ENCODE results near the gene LDLRAD4.

DNA sequence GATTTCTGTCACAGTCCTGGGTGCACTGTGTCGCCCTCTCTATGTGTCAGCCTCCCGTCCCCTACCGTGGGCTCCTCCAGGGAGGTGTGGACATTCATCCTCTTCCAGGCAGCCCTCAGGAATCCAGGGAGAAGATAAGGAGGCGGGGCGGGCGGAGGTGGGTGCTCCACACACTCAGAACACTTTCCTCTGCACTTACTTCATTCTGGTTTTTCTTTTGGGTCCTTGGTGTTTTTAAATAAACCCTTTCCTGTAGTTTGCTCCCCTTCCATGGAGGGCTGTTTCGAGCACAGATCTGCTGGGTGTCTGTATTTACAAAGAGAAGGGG is 323.9 kb downstream of the LDLRAD4 start:
- TF ChIP-seq, protein P1, sequence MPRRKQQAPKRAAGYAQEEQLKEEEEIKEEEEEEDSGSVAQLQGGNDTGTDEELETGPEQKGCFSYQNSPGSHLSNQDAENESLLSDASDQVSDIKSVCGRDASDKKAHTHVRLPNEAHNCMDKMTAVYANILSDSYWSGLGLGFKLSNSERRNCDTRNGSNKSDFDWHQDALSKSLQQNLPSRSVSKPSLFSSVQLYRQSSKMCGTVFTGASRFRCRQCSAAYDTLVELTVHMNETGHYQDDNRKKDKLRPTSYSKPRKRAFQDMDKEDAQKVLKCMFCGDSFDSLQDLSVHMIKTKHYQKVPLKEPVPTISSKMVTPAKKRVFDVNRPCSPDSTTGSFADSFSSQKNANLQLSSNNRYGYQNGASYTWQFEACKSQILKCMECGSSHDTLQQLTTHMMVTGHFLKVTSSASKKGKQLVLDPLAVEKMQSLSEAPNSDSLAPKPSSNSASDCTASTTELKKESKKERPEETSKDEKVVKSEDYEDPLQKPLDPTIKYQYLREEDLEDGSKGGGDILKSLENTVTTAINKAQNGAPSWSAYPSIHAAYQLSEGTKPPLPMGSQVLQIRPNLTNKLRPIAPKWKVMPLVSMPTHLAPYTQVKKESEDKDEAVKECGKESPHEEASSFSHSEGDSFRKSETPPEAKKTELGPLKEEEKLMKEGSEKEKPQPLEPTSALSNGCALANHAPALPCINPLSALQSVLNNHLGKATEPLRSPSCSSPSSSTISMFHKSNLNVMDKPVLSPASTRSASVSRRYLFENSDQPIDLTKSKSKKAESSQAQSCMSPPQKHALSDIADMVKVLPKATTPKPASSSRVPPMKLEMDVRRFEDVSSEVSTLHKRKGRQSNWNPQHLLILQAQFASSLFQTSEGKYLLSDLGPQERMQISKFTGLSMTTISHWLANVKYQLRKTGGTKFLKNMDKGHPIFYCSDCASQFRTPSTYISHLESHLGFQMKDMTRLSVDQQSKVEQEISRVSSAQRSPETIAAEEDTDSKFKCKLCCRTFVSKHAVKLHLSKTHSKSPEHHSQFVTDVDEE (CRISPR knock-in tag; IDR thresholded peaks at IDR 0.05), result no peak
- no peak for TF ChIP-seq ESRRG (CRISPR knock-in tag; IDR thresholded peaks at IDR 0.05)
- no peak for TF ChIP-seq SNAI2 (CRISPR knock-in tag; IDR thresholded peaks at IDR 0.05)
- no peak for TF ChIP-seq ZNF565 (CRISPR knock-in tag; conservative IDR thresholded peaks at IDR 0.05; ENCODE audit: low read depth)
- TF ChIP-seq TOX (CRISPR knock-in tag; IDR thresholded peaks at IDR 0.05; ENCODE audit: borderline replicate concordance), result no peak
- TF ChIP-seq, protein P2, sequence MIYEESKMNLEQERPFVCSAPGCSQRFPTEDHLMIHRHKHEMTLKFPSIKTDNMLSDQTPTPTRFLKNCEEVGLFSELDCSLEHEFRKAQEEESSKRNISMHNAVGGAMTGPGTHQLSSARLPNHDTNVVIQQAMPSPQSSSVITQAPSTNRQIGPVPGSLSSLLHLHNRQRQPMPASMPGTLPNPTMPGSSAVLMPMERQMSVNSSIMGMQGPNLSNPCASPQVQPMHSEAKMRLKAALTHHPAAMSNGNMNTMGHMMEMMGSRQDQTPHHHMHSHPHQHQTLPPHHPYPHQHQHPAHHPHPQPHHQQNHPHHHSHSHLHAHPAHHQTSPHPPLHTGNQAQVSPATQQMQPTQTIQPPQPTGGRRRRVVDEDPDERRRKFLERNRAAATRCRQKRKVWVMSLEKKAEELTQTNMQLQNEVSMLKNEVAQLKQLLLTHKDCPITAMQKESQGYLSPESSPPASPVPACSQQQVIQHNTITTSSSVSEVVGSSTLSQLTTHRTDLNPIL (CRISPR knock-in tag; IDR thresholded peaks at IDR 0.05; ENCODE audit: low read depth), result no peak
- TF ChIP-seq, protein P3, sequence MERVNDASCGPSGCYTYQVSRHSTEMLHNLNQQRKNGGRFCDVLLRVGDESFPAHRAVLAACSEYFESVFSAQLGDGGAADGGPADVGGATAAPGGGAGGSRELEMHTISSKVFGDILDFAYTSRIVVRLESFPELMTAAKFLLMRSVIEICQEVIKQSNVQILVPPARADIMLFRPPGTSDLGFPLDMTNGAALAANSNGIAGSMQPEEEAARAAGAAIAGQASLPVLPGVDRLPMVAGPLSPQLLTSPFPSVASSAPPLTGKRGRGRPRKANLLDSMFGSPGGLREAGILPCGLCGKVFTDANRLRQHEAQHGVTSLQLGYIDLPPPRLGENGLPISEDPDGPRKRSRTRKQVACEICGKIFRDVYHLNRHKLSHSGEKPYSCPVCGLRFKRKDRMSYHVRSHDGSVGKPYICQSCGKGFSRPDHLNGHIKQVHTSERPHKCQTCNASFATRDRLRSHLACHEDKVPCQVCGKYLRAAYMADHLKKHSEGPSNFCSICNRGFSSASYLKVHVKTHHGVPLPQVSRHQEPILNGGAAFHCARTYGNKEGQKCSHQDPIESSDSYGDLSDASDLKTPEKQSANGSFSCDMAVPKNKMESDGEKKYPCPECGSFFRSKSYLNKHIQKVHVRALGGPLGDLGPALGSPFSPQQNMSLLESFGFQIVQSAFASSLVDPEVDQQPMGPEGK (CRISPR knock-in tag; IDR thresholded peaks at IDR 0.05; ENCODE audit: borderline replicate concordance), result no peak
- no peak for TF ChIP-seq RARB (CRISPR knock-in tag; IDR thresholded peaks at IDR 0.05)

Data from SK-N-SH treated with all-trans-retinoic acid at 6 μM for 48 hours (cell line).